ENCODE results near the gene YIPF3. TPM values are rescaled to one million over a fixed set of nuclear protein-coding genes. Genes with fewer than 3 reads are reported as not detected.

Gene YIPF3
- polyA plus RNA-seq, 1 donor from 2014 or later, result 244 TPM

DNA sequence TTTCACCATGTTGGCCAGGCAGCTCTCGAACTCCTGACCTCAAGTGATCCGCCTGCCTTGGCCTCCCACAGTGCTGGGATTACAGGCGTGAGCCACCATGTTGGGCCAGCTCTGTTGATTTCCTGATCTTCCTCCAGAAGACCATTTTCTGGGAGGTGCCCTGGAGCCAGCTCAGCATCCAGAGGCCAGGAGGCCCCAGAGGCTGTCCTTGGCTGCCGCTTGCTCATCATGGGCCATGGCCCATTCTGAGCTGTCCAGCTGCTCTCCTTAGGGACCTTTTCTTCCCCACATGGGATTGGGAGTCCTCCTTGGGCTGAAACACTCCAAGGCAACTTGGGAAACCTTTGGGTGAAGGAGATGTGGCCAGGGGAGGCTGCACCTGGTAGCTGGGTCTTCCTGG is 22.0 kb downstream of the YIPF3 start:
- no peaks in the 10 kb centered on the region for H3K9me3 ChIP-seq (ENCODE audit: low read length)
- no peaks in the 10 kb centered on the region for H3K79me2 ChIP-seq (replicated peaks; ENCODE audit: insufficient read depth, low read length)
- H3K27me3 ChIP-seq (ENCODE audit: insufficient read depth, low read depth, low read length), result no peaks in the 10 kb centered on the region
- no peak for TF ChIP-seq POLR2AphosphoS5 (IDR thresholded peaks at IDR 0.05)
- no peak for TF ChIP-seq SMC3 (conservative IDR thresholded peaks at IDR 0.05; ENCODE audit: poor library complexity)
- no peaks in the 10 kb centered on the region for H3K36me3 ChIP-seq (ENCODE audit: insufficient read depth, low read length)
- H3K4me3 ChIP-seq (ENCODE audit: low read length), result no peak overlapping the region
- no peak overlapping the region for H3K27ac ChIP-seq (ENCODE audit: low read length)
- no peak overlapping the region for H3K9ac ChIP-seq (ENCODE audit: low read length)
- H4K20me1 ChIP-seq (ENCODE audit: insufficient read depth), result no peaks in the 10 kb centered on the region
- no peaks in the 10 kb centered on the region for H3K9me2 ChIP-seq (ENCODE audit: insufficient read depth, low read length)
- H2AFZ ChIP-seq (ENCODE audit: low read depth, low read length), result no peak overlapping the region
- no peaks in the 10 kb centered on the region for H3F3A ChIP-seq (ENCODE audit: insufficient read depth, low read length, poor library complexity, severe bottlenecking)
- no peak overlapping the region for H3K4me2 ChIP-seq (ENCODE audit: low read length)

DNA sequence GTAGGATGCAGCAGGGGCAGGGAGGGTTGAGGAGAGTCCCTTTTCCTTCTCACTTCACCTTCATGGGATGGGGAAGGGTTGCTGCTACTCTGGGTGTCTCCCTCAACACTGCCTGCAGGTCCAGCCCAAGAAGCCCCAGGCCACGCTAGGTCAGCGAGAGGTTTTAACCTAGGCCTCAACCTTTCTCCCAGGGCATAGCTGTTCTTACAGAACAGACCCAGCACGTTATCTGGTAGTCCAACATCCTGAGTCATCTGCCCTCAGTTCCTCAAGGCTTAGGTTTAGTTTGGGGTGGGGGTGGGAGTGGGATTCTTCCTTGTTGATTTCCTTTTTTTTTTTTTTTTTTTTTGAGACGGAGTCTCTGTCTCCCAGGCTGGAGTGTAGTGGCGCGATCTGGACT is 22.4 kb downstream of the YIPF3 start:
- Histone ChIP-seq H3F3A (ENCODE audit: insufficient read depth, low read length, poor library complexity, severe bottlenecking) (no peaks in the 10 kb centered on the region), H3K27me3 (ENCODE audit: insufficient read depth, low read depth, low read length) (no peaks in the 10 kb centered on the region), H3K36me3 (ENCODE audit: insufficient read depth, low read length) (no peaks in the 10 kb centered on the region), H2AFZ (ENCODE audit: low read depth, low read length) (no peak overlapping the region), H3K27ac (ENCODE audit: low read length) (no peak overlapping the region), H3K9ac (ENCODE audit: low read length) (no peak overlapping the region), H3K79me2 (replicated peaks; ENCODE audit: insufficient read depth, low read length) (no peaks in the 10 kb centered on the region), H4K20me1 (ENCODE audit: insufficient read depth) (no peaks in the 10 kb centered on the region), H3K9me3 (ENCODE audit: low read length) (no peaks in the 10 kb centered on the region), H3K4me2 (ENCODE audit: low read length) (no peak overlapping the region), H3K9me2 (ENCODE audit: insufficient read depth, low read length) (no peaks in the 10 kb centered on the region), H3K4me3 (ENCODE audit: low read length) (no peak overlapping the region)
- TF ChIP-seq TAF1 (IDR thresholded peaks at IDR 0.05; ENCODE audit: low read depth) (no peak), RAD21 (conservative IDR thresholded peaks at IDR 0.05) (no peak), SMC3 (conservative IDR thresholded peaks at IDR 0.05; ENCODE audit: poor library complexity) (no peak), MXI1 (conservative IDR thresholded peaks at IDR 0.05; ENCODE audit: poor library complexity, severe bottlenecking) (no peak), POLR2AphosphoS5 (IDR thresholded peaks at IDR 0.05) (no peak), EZH2 (IDR thresholded peaks at IDR 0.05; ENCODE audit: borderline replicate concordance, insufficient read depth, low read length, poor library complexity, severe bottlenecking) (no peak), EP300 (conservative IDR thresholded peaks at IDR 0.05; ENCODE audit: poor library complexity, severe bottlenecking) (no peak)
- TF ChIP-seq, protein P1, sequence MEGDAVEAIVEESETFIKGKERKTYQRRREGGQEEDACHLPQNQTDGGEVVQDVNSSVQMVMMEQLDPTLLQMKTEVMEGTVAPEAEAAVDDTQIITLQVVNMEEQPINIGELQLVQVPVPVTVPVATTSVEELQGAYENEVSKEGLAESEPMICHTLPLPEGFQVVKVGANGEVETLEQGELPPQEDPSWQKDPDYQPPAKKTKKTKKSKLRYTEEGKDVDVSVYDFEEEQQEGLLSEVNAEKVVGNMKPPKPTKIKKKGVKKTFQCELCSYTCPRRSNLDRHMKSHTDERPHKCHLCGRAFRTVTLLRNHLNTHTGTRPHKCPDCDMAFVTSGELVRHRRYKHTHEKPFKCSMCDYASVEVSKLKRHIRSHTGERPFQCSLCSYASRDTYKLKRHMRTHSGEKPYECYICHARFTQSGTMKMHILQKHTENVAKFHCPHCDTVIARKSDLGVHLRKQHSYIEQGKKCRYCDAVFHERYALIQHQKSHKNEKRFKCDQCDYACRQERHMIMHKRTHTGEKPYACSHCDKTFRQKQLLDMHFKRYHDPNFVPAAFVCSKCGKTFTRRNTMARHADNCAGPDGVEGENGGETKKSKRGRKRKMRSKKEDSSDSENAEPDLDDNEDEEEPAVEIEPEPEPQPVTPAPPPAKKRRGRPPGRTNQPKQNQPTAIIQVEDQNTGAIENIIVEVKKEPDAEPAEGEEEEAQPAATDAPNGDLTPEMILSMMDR (IDR thresholded peaks at IDR 0.05; ENCODE audit: poor library complexity, severe bottlenecking), result no peak

DNA sequence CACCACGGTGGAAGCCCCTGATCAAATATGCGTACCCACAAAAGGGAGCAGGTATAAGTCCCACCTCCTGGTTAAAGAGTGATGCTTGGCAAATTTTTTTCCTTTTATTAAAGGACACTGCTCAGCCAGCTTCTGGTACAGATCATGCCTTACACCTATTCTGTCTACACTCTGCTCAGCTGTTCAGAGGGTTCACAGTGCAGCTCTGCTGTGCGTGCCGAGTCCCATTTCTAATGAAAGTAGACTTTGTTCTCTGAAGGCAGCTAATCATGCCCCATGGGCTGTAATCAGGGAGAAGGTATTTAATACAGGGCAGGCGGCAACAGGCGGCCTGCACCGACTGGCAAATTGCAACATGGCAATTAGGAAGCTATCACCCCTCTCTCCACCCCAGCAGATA is 22.9 kb downstream of the YIPF3 start:
- Histone ChIP-seq H3K79me2 (replicated peaks; ENCODE audit: insufficient read depth, low read length) (no peaks in the 10 kb centered on the region), H3K4me2 (ENCODE audit: low read length) (no peak overlapping the region), H2AFZ (ENCODE audit: low read depth, low read length) (no peak overlapping the region), H3F3A (ENCODE audit: insufficient read depth, low read length, poor library complexity, severe bottlenecking) (no peaks in the 10 kb centered on the region), H3K9ac (ENCODE audit: low read length) (no peak overlapping the region), H3K27ac (ENCODE audit: low read length) (no peak overlapping the region), H3K36me3 (ENCODE audit: insufficient read depth, low read length) (no peaks in the 10 kb centered on the region), H3K4me3 (ENCODE audit: low read length) (no peak overlapping the region), H3K27me3 (ENCODE audit: insufficient read depth, low read depth, low read length) (no peaks in the 10 kb centered on the region), H3K9me3 (ENCODE audit: low read length) (no peaks in the 10 kb centered on the region), H3K9me2 (ENCODE audit: insufficient read depth, low read length) (no peaks in the 10 kb centered on the region), H4K20me1 (ENCODE audit: insufficient read depth) (no peaks in the 10 kb centered on the region)
- TF ChIP-seq, protein P1 (IDR thresholded peaks at IDR 0.05; ENCODE audit: poor library complexity, severe bottlenecking), result no peak
- TF ChIP-seq EP300 (conservative IDR thresholded peaks at IDR 0.05; ENCODE audit: poor library complexity, severe bottlenecking) (no peak), SMC3 (conservative IDR thresholded peaks at IDR 0.05; ENCODE audit: poor library complexity) (no peak), MXI1 (conservative IDR thresholded peaks at IDR 0.05; ENCODE audit: poor library complexity, severe bottlenecking) (no peak), RAD21 (conservative IDR thresholded peaks at IDR 0.05) (no peak), TAF1 (IDR thresholded peaks at IDR 0.05; ENCODE audit: low read depth) (no peak), POLR2AphosphoS5 (IDR thresholded peaks at IDR 0.05) (no peak), EZH2 (IDR thresholded peaks at IDR 0.05; ENCODE audit: borderline replicate concordance, insufficient read depth, low read length, poor library complexity, severe bottlenecking) (no peak)
- TF ChIP-seq, protein P2, sequence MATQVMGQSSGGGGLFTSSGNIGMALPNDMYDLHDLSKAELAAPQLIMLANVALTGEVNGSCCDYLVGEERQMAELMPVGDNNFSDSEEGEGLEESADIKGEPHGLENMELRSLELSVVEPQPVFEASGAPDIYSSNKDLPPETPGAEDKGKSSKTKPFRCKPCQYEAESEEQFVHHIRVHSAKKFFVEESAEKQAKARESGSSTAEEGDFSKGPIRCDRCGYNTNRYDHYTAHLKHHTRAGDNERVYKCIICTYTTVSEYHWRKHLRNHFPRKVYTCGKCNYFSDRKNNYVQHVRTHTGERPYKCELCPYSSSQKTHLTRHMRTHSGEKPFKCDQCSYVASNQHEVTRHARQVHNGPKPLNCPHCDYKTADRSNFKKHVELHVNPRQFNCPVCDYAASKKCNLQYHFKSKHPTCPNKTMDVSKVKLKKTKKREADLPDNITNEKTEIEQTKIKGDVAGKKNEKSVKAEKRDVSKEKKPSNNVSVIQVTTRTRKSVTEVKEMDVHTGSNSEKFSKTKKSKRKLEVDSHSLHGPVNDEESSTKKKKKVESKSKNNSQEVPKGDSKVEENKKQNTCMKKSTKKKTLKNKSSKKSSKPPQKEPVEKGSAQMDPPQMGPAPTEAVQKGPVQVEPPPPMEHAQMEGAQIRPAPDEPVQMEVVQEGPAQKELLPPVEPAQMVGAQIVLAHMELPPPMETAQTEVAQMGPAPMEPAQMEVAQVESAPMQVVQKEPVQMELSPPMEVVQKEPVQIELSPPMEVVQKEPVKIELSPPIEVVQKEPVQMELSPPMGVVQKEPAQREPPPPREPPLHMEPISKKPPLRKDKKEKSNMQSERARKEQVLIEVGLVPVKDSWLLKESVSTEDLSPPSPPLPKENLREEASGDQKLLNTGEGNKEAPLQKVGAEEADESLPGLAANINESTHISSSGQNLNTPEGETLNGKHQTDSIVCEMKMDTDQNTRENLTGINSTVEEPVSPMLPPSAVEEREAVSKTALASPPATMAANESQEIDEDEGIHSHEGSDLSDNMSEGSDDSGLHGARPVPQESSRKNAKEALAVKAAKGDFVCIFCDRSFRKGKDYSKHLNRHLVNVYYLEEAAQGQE (IDR thresholded peaks at IDR 0.05; ENCODE audit: borderline replicate concordance), result no peak

Measured in neural cell (in vitro differentiated cells).